ENCODE measurements around the gene MEX3D.

Gene MEX3D

GRCh38 chr19:1518471-1518870 is 49.7 kb downstream of the MEX3D start:
- no peak for DNase-seq (ENCODE audit: low read depth)

DNA sequence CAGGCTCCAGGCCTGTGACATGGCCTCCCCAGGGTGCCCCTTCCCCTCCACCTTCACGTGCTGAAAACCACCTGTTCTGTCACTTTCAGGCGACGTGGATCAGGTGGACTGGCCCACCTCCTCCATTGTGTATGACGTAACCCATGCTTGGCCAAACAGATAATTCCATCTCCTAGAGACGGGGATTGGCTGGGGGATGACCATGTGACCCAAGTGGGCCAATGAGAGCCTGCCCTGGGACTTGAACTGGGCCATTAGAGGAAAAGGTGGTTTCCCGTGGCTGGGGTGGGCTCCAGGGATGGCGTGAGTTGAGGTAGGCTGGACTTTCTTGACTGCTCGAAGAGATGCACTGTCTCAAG is 51.8 kb downstream of the MEX3D start:
- no peak for DNase-seq (ENCODE audit: low read depth)

DNA sequence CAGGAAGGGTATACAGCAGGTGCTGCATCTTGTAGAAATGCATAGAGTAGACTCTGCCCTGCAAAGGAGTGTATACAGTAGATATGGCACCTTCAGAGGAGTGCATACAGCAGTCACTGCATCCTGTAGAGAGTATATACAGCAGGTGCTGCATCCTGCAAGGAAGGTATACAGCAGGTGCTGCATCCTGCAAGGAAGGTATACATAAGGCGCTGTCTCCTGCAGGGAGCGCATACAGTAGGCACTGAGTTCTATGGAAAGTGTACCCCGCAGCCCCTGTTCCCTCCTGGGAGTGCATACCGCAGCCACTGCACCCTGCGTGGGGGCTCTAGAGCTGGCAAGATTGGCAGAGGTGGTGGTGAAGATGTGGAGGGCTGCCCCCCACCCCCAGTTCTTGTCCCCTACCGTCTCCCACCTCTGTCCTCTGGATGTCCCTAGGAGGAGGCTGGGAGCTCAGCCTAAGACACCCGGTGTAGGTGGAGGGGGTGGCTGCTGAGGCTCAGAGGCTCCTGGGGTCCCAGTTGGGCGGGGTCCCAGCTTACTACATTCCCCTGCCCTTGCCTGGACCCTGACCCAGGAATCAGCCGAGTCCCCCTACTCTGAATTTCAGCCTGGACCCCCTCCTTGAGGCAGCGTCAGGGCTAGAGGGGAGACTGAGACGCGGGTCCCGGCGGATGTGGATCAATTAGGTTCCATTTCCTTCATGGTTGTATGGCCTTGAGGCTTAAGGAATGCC is 53.0 kb downstream of the MEX3D start:
- no peak for DNase-seq (ENCODE audit: low read depth)

- DNase-seq (ENCODE audit: low read depth): no peak
Measured at GRCh38 chr19:1514295-1514661, 53.8 kb downstream of the MEX3D start.

DNA sequence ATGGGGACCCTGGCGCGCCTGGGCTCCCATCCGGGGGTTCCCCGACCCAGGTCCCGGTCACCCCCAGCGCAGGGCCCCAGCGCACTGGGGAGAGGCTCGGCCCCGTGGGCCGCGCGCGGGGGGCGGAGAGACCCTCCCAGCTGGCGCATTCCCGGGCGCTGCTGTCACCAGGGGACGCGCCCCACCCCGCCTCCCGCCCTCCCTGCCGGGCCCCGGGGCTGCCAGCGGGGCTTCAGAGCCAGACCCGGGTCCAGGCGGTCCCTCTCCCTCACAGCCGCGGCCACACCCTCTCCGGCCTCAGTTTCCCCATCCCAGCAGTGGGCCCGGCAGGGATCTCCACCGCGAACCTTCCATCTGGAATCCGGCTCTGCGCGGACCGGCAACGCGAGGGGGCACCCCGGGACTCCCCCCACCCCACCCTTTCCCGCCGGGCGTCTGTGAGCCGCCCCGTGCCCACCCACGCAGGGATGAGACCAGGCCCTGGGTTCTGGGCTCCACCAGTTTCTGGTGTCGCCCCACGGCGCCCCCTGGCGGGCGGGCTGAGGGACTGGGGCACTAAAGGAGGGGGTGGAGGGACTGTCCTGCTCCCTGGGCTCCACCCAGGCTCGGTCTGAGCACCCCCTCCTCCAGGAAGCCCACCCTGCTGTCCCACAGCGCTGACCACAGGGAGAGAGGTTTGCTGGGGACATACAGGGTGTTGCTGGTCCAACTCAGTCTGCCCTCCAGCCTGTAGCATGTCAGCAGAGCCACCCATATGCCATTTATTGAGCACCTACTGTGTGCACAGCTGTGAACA is 54.4 kb downstream of the MEX3D start:
- peak; percentile 17 for DNase-seq (ENCODE audit: low read depth)

- peak; percentile 13 for DNase-seq (ENCODE audit: low read depth)
Measured at GRCh38 chr19:1512671-1513498, 55.2 kb downstream of the MEX3D start, which contains the start of gene ADAMTSL5. Gene ADAMTSL5 (minus strand): TSS chr19:1513019. CDS start chr19:1510943, 2,076 bp downstream.

DNA sequence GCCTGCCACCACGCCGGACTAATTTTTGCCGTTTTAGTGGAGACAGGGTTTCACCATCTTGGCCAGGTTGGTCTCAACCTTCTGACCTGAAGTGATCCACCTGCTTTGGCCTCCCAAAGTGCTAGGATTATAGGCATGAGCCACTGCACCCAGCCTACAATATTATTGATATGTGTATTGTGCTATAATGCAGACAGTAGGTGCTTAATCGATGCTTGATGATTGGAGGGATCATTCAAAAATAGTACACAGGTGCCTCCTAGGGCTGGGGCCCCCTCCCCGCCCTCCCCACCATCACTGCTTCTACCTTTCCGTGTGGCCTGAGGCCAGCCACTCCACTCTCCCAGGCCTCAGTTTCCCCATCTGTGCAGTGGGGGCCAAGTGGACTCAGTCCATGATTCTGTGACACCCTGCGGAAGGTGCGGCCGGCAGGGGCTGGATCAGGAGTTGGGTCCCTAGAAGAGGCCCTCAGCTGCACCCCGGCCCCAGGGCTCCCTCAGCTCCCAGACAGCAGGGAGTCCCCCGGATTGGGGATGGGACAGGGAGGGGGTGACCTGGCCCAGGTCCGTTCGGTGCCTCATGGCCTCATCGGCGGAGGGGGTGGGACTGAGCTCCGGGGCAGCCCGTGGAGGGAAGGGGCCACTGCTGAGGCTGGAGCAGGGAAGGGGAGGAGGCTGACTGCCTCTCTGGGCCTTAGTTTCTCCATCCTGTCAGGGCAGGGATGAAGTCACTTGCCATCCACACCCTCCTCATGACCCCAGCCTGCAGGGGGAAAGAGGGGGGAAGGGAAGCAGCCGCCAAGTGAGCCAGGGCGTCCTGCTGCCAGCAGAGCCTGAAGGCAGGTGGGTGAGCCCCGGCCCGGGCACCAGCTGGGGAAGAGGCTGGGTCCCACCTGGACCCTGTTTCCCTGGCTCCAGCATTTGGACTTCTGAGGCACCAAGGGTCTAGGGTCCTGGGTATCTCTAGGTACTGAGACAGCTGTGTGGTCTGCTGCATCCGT is 56.5 kb downstream of the MEX3D start:
- DNase-seq (ENCODE audit: low read depth): no peak

GRCh38 chr19:1510807-1511206 is 57.3 kb downstream of the MEX3D start:
- no peak for DNase-seq (ENCODE audit: low read depth)

DNA sequence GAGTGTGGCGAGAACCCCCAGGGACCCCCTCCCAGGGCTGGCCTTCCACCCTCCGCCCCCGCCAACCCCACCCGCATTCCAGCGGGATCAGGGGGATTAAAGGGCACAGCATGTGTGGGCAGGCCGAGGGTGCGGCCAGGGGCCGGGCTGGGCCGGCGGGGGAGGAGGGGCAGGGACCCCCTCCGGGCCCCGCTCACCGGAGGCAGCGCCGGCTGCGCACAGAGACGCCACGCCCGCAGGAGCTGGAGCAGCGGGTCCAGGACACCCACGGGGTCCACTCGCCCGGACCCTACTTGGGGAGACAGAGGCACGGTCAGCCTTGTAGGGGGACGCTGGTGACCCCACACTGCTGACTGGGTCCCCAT is 57.7 kb downstream of the MEX3D start:
- no peak for DNase-seq (ENCODE audit: low read depth)

GRCh38 chr19:1509602-1510441 is 58.3 kb downstream of the MEX3D start:
- DNase-seq (ENCODE audit: low read depth): no peak

DNA sequence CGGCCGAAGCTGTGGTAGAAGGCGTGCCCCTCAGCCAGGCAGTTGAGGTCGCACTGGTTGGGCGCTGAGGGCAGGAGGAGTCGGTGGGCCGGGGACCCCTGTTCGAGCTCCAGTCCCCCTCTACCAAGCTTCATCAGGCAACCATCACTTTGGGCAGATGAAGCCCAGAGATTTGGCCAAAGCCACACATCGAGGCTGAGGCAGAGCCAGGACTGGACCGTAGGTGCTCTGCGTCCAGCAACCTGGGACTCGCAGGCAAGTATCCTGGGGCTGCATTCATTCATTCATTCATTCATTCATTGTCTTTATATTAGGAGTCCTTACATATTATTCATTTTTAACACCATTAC is 59.6 kb downstream of the MEX3D start:
- DNase-seq (ENCODE audit: low read depth): no peak

- peak; percentile 91 for DNase-seq (ENCODE audit: low read depth)
Measured at GRCh38 chr19:1507763-1508506, 60.2 kb downstream of the MEX3D start.

GRCh38 chr19:1507192-1507660 is 60.9 kb downstream of the MEX3D start:
- no peak for DNase-seq (ENCODE audit: low read depth)

- DNase-seq (ENCODE audit: low read depth): no peak
Measured at GRCh38 chr19:1505991-1506881, 61.9 kb downstream of the MEX3D start.

GRCh38 chr19:1505012-1505411 is 63.1 kb downstream of the MEX3D start:
- no peak for DNase-seq (ENCODE audit: low read depth)

All from fibroblast of the conjunctiva (primary cell).